Muscle layer of duodenum (tissue), 2 donors: ENCODE measurements around the gene NFATC2.

Experiments used
- H3K27ac ChIP-seq: one replicate; pipeline ENCODE4 v1.7.0; 2013; ENCODE audit warnings: mild to moderate bottlenecking, low read length
- H3K27me3 ChIP-seq: one replicate; pipeline ENCODE4 v1.7.0; 2013; ENCODE audit warnings: low read depth, mild to moderate bottlenecking, control low read depth, low read length
- H3K36me3 ChIP-seq, 2 donors: one replicate each; pipeline ENCODE4 v1.7.0; 2013; ENCODE audit warnings: low read length in 2 of 2, control low read depth in 1 of 2, mild to moderate bottlenecking in 1 of 2; ENCODE audit not compliant: insufficient read depth in 2 of 2, control insufficient read depth in 1 of 2
- H3K4me1 ChIP-seq, 2 donors: one replicate each; pipeline ENCODE4 v1.7.0; 2013; ENCODE audit warnings: low read length in 2 of 2, mild to moderate bottlenecking in 2 of 2, control low read depth in 1 of 2, moderate library complexity in 1 of 2; ENCODE audit not compliant: insufficient read depth in 2 of 2, control insufficient read depth in 1 of 2
- H3K4me3 ChIP-seq, 2 donors: one replicate each; pipeline ENCODE4 v1.7.0; 2013; ENCODE audit warnings: low read length in 2 of 2, low read depth in 1 of 2, mild to moderate bottlenecking in 1 of 2
- H3K9me3 ChIP-seq, 2 donors: one replicate each; pipeline ENCODE4 v1.7.0; 2013; ENCODE audit warnings: low read length in 2 of 2, control low read depth in 1 of 2, mild to moderate bottlenecking in 1 of 2; ENCODE audit not compliant: control insufficient read depth in 1 of 2
- donor health status: healthy.

NFATC2 gene

DNA sequence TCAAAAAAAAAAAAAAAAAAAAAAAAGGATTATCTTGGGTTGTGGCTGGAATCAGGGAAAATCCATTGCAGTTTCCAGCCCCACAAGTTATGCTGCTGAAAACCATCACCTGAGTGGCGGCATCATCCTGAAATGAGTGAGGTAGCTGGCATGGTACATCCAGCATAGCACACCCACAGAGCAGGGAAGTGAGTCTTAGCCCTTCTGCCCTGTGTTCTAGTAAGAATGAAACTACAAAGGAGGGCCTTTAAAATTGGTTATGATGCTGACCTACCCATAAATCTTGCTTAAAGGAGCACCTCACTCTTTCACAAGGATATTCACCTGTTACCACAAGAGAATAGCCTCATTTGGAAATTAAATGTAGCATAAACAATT, 119.2 kb downstream of the NFATC2 start:
- Histone ChIP-seq H3K4me3 (no peak overlapping the region), H3K9me3 (no peaks in the 10 kb centered on the region), H3K4me1 (peaks cover 5 to 6% of the 10 kb centered on the region in 2 donors), H3K36me3 (no peaks in the 10 kb centered on the region), H3K27ac (no peak overlapping the region), H3K27me3 (no peaks in the 10 kb centered on the region)

GRCh38 chr20:51422514-51423289, 119.8 kb downstream of the NFATC2 start:
- H3K9me3 ChIP-seq = no peaks in the 10 kb centered on the region
- H3K4me1 ChIP-seq = peaks cover 0 to under 1% of the 10 kb centered on the region in 2 donors
- H3K27ac ChIP-seq = no peak overlapping the region
- H3K4me3 ChIP-seq = no peak overlapping the region
- H3K27me3 ChIP-seq = no peaks in the 10 kb centered on the region
- H3K36me3 ChIP-seq = no peaks in the 10 kb centered on the region

- Histone ChIP-seq H3K9me3 (no peaks in the 10 kb centered on the region), H3K27ac (no peak overlapping the region), H3K4me1 (no peaks in the 10 kb centered on the region), H3K4me3 (no peak overlapping the region), H3K27me3 (no peaks in the 10 kb centered on the region), H3K36me3 (peaks cover 0 to 5% of the 10 kb centered on the region in 2 donors)
Observed at GRCh38 chr20:51420805-51421204, 121.7 kb downstream of the NFATC2 start.

GRCh38 chr20:51420111-51420510, 122.4 kb downstream of the NFATC2 start:
- Histone ChIP-seq H3K27ac (no peak overlapping the region), H3K4me3 (no peak overlapping the region), H3K27me3 (no peaks in the 10 kb centered on the region), H3K9me3 (no peaks in the 10 kb centered on the region), H3K4me1 (no peaks in the 10 kb centered on the region), H3K36me3 (peaks cover 0 to 5% of the 10 kb centered on the region in 2 donors)

DNA sequence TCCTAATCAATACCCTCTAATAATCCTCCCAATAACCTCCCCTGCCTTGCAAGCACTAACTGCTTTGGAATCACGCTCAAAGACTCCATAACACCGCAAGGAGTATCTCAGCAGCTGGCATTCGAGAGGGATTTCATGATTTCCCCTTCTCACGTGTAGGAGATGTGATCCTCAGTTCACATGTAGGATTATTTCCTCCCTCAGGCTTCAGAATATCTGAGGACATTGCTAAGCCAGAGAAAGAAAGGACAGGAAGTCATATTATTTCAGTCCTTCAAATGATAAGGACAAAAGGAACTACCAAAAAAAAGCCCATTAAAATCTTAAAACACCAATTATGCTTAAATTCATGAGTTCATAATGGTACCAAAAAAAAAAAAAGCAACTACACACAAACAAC, 122.9 kb downstream of the NFATC2 start:
- Histone ChIP-seq H3K36me3 (peaks cover 0 to 5% of the 10 kb centered on the region in 2 donors), H3K4me1 (no peaks in the 10 kb centered on the region), H3K4me3 (no peak overlapping the region), H3K9me3 (no peaks in the 10 kb centered on the region), H3K27ac (no peak overlapping the region), H3K27me3 (no peaks in the 10 kb centered on the region)

- H3K27me3 ChIP-seq = no peaks in the 10 kb centered on the region
- H3K4me1 ChIP-seq = no peaks in the 10 kb centered on the region
- no peaks in the 10 kb centered on the region for H3K9me3 ChIP-seq
- peaks cover 0 to 5% of the 10 kb centered on the region in 2 donors for H3K36me3 ChIP-seq
- no peak overlapping the region for H3K4me3 ChIP-seq
- no peak overlapping the region for H3K27ac ChIP-seq
Observed at GRCh38 chr20:51419231-51419630, 123.3 kb downstream of the NFATC2 start.

GRCh38 chr20:51418137-51418529, 124.4 kb downstream of the NFATC2 start:
- H3K9me3 ChIP-seq = no peaks in the 10 kb centered on the region
- H3K27ac ChIP-seq = no peak overlapping the region
- no peak overlapping the region for H3K4me3 ChIP-seq
- H3K27me3 ChIP-seq = no peaks in the 10 kb centered on the region
- H3K4me1 ChIP-seq = peaks cover 0 to 3% of the 10 kb centered on the region in 2 donors
- H3K36me3 ChIP-seq = peaks cover 0 to 5% of the 10 kb centered on the region in 2 donors

GRCh38 chr20:51417250-51418136, 125.0 kb downstream of the NFATC2 start:
- H3K36me3 ChIP-seq = peaks cover 0 to 5% of the 10 kb centered on the region in 2 donors
- H3K27ac ChIP-seq = no peak overlapping the region
- no peak overlapping the region for H3K4me3 ChIP-seq
- no peaks in the 10 kb centered on the region for H3K27me3 ChIP-seq
- H3K4me1 ChIP-seq = peaks cover 1 to 8% of the 10 kb centered on the region in 2 donors
- H3K9me3 ChIP-seq = no peaks in the 10 kb centered on the region

DNA sequence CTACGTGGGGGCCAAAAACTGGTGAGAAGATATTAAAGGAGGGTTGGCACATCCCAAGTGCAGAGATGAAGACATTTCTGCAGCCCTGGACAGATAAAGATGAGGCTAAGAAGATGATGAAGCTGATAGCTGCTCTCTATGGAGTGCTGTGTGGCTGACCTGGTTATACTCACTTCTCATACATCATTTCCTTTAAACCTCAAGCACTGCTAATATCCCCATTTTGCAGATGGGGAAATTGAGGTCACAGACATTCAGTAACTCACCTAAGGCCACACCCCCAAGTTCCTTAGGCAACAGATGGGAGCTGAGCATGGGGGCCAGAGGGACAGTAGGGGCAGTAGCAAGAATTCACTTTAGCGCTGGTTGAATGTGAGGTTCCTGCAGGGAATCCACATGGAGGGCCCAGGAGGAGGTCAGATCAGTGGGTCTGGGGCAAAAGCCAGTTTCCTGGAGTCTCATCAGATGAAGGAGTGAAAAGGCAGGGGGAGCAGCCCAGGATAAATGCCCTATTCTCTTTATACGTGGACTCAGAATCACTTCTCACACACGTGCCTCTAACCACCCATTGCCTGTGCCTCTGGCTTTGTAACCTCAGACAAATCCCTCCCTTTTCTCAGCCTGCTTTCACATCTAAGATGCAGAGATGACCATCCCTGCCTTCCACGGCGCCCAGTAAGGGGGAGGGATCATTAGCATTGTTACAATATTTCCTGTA, 125.8 kb downstream of the NFATC2 start:
- Histone ChIP-seq H3K27ac (no peak overlapping the region), H3K4me1 (peaks cover 8 to 15% of the 10 kb centered on the region in 2 donors)

GRCh38 chr20:51413857-51414256, 128.7 kb downstream of the NFATC2 start:
- peaks cover 8 to 15% of the 10 kb centered on the region in 2 donors for H3K4me1 ChIP-seq
- H3K36me3 ChIP-seq = peaks cover 8 to 12% of the 10 kb centered on the region in 2 donors
- no peak overlapping the region for H3K27ac ChIP-seq
- H3K27me3 ChIP-seq = no peaks in the 10 kb centered on the region
- H3K9me3 ChIP-seq = no peaks in the 10 kb centered on the region
- no peak overlapping the region for H3K4me3 ChIP-seq

More for the DNA sequence above, 125.8 kb downstream of the NFATC2 start:
- no peaks in the 10 kb centered on the region for H3K9me3 ChIP-seq
- H3K27me3 ChIP-seq = no peaks in the 10 kb centered on the region
- peaks cover 0 to 5% of the 10 kb centered on the region in 2 donors for H3K36me3 ChIP-seq
- H3K4me3 ChIP-seq = no peak overlapping the region

DNA sequence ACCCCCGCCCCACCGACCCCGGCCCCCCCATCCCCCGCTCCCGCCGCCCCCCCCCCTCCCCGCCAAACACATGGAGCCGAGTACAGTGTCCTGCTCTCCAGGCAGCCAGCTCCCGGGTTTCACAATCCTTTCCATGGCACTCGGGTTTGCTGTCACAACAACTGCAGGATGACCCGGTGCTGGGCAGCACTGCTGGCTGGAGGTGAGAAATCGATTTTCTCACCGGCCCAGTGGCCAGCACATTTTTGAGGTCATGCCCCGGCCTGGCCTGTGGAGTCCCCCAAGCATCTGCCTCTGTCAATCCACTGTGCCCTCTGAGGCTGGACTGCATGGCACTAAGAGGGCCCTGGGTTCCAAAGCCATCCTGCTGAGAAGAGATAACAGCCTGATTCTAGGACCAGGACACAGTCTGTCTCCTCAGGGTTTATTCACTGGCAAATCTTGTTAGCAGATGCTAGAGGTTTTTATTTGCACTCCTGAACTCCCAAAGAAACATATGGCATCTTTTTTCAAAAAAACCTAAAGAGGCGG, 129.5 kb downstream of the NFATC2 start:
- H3K36me3 ChIP-seq = peaks cover 8 to 12% of the 10 kb centered on the region in 2 donors
- H3K27ac ChIP-seq = peak overlapping the region; percentile 40

More for the DNA sequence above, 129.5 kb downstream of the NFATC2 start:
- no peak overlapping the region for H3K4me3 ChIP-seq
- no peaks in the 10 kb centered on the region for H3K27me3 ChIP-seq
- peaks cover 8 to 15% of the 10 kb centered on the region in 2 donors for H3K4me1 ChIP-seq
- no peaks in the 10 kb centered on the region for H3K9me3 ChIP-seq
